Ovary (tissue), 9 donors: Measurements from ENCODE around the gene ARIH1. TPM values are rescaled to one million over a fixed set of nuclear protein-coding genes. Genes with fewer than 3 reads are reported as not detected.

Source experiments
- DNase-seq, 5 donors: peaks; one replicate each; pipeline ENCODE4 v3.0.0-alpha.2; 2019 to 2020
- H3K27ac ChIP-seq, 2 donors: fragments of 200-600 bp; one replicate each; pipeline versions ENCODE4 v1.5.1 to v1.8.0; 2019 to 2022
- H3K27me3 ChIP-seq: fragments of 200-600 bp; one replicate; pipeline ENCODE4 v1.8.0; 2022
- H3K36me3 ChIP-seq: fragments of 200-600 bp; sonication (generic); one replicate; pipeline ENCODE4 v1.5.1; 2019
- H3K4me1 ChIP-seq: one replicate; pipeline ENCODE4 v1.8.1; 2013; ENCODE audit warnings: mild to moderate bottlenecking, moderate library complexity; ENCODE audit not compliant: insufficient read depth
- H3K4me3 ChIP-seq: fragments of 200-600 bp; sonication (generic); one replicate; pipeline ENCODE4 v1.5.1; 2017
- H3K9me3 ChIP-seq, 2 donors: fragments of 200-600 bp in 1 of 2; sonication (generic) in 1 of 2; one replicate each; pipeline versions ENCODE4 v1.5.1 to v1.8.1; 2013 to 2019; ENCODE audit warnings: mild to moderate bottlenecking in 1 of 2, moderate library complexity in 1 of 2
- CTCF ChIP-seq, 3 donors: fragments of 450-650 bp in 2 of 3; fragments of 200-600 bp in 1 of 3; IDR thresholded peaks; one replicate each; pipeline versions ENCODE4 v1.5.1 to v1.8.0; 2016 to 2022; ENCODE audit warnings: antibody characterized with exemption in 3 of 3, mild to moderate bottlenecking in 1 of 3
- EP300 ChIP-seq: sonication (generic); formaldehyde crosslinking; IDR thresholded peaks from one replicate; pipeline ENCODE4 v1.6.1; 2017; ENCODE audit warnings: antibody characterized with exemption
- POLR2A ChIP-seq: fragments of 450-650 bp; IDR thresholded peaks from one replicate; pipeline ENCODE4 v1.6.1; 2017; ENCODE audit warnings: antibody characterized with exemption, mild to moderate bottlenecking, moderate library complexity
- WGBS, 3 donors: extraction: QIAGEN DNeasy Blood & Tissue Kit in 1 of 3; methylation state at CpG; one replicate each; pipeline versions ENCODE4 v1.1.5 to v1.1.7; 2013 to 2017; 5-methylcytosine and 5-hydroxymethylcytosine counted together
- intact Hi-C, 4 donors: fragments of 100-400 bp; cut with DNase I; formaldehyde crosslinking; loops; one replicate each; pipeline versions ENCODE4 v1.11.0 to v1.15.1; 2022 to 2023
- polyA plus RNA-seq, 2 donors: library from polyadenylated mRNA; stranded (reverse); fragments of 200-250 nt in 1 of 2; fragments of 350-450 nt in 1 of 2; fragmentation: Illumina TruSeq in 1 of 2; extraction: RNeasy Lipid Tissue Mini Kit (QIAGEN cat#74804) in 1 of 2; gene quantifications; one replicate each; pipeline ENCODE4 v1.2.3, GENCODE V29; 2013 to 2014
- total RNA-seq, 7 donors: library from RNA; depleted of rRNA in 2 of 7; stranded (reverse); fragments of >200 nt in 2 of 7; fragmentation: NEBNext Ultra II Directional in 3 of 7; extraction: Animal tissue kit (Norgen Biotek cat#: 25700) in 3 of 7; gene quantifications; one replicate each; pipeline versions ENCODE4 v1.1.0 to v1.2.4, GENCODE V29; 2016 to 2023
- donor health status: DM: no; HTN: no; CAD: no; lungs with moderate emphysema.
- donor health status: DM: no; HTN: no; CAD: no.
- donor health status: Bipolar disorder and iron deficiency.
- donor health status: DM: yes; HTN: yes; CAD: no.
- donor health status: DM: no; HTN: no; CAD: no.
- donor health status: DM: yes; HTN: yes; CAD: no.

The ARIH1 gene
- total and polyA plus RNA-seq, 9 donors, result 33.1 to 211 (median 150) TPM

GRCh38 chr15:72445426-72445825, 28.7 kb upstream of the ARIH1 start:
- H3K27ac ChIP-seq, result no peak overlapping the region
- H3K4me3 ChIP-seq, result no peak overlapping the region
- no peaks in the 10 kb centered on the region for H3K36me3 ChIP-seq
- WGBS, 3 donors, result 77 to 81% (median 80%) methylated on average over 1 of the region's 1 CpG
- DNase-seq, result no peak
- intact Hi-C loops, result no loop called here
- no peak for TF ChIP-seq POLR2A
- TF ChIP-seq CTCF (IDR thresholded peaks at IDR 0.05), result no peak
- no peak for TF ChIP-seq EP300
- H3K27me3 ChIP-seq, result no peaks in the 10 kb centered on the region
- no peaks in the 10 kb centered on the region for H3K9me3 ChIP-seq
- H3K4me1 ChIP-seq, result no peaks in the 10 kb centered on the region

GRCh38 chr15:72450805-72451204, 23.3 kb upstream of the ARIH1 start:
- Histone ChIP-seq H3K27me3 (no peaks in the 10 kb centered on the region), H3K4me3 (no peak overlapping the region), H3K9me3 (no peaks in the 10 kb centered on the region), H3K4me1 (no peaks in the 10 kb centered on the region), H3K36me3 (no peaks in the 10 kb centered on the region), H3K27ac (no peak overlapping the region)
- intact Hi-C loops, result no loop called here
- TF ChIP-seq POLR2A, result no peak
- no peak for TF ChIP-seq CTCF (IDR thresholded peaks at IDR 0.05)
- TF ChIP-seq EP300, result no peak
- no peak for DNase-seq
- WGBS, 3 donors, result 79 to 82% (median 80%) methylated on average over 6 of the region's 6 CpGs

- 82 to 85% (median 84%) methylated on average over 9 of the region's 9 CpGs for WGBS, 3 donors
Measured at GRCh38 chr15:72451224-72451623, 22.9 kb upstream of the ARIH1 start.

GRCh38 chr15:72456684-72457083, 17.4 kb upstream of the ARIH1 start:
- intact Hi-C loops, result no loop called here
- DNase-seq, result no peak
- Histone ChIP-seq H3K27me3 (no peaks in the 10 kb centered on the region), H3K27ac (no peak overlapping the region), H3K4me3 (no peak overlapping the region), H3K4me1 (no peaks in the 10 kb centered on the region), H3K36me3 (no peaks in the 10 kb centered on the region), H3K9me3 (no peaks in the 10 kb centered on the region)
- 90 to 94% (median 92%) methylated on average over 7 of the region's 7 CpGs for WGBS, 3 donors
- no peak for TF ChIP-seq EP300

More at GRCh38 chr15:72451224-72451623, 22.9 kb upstream of the ARIH1 start:
- Histone ChIP-seq H3K27me3 (no peaks in the 10 kb centered on the region), H3K36me3 (no peaks in the 10 kb centered on the region), H3K4me1 (no peaks in the 10 kb centered on the region), H3K4me3 (no peak overlapping the region), H3K9me3 (no peaks in the 10 kb centered on the region), H3K27ac (no peak overlapping the region)
- no peak for DNase-seq
- TF ChIP-seq CTCF (IDR thresholded peaks at IDR 0.05) (no peak), POLR2A (no peak), EP300 (no peak)
- intact Hi-C loops, result no loop called here

GRCh38 chr15:72460402-72460801, 13.7 kb upstream of the ARIH1 start:
- WGBS, 3 donors, result 78 to 90% (median 88%) methylated on average over 3 of the region's 3 CpGs
- TF ChIP-seq EP300, result no peak
- no peak for TF ChIP-seq POLR2A
- no peak for TF ChIP-seq CTCF (IDR thresholded peaks at IDR 0.05)
- no peaks in the 10 kb centered on the region for H3K27me3 ChIP-seq

More at GRCh38 chr15:72460402-72460801, 13.7 kb upstream of the ARIH1 start:
- H3K4me3 ChIP-seq, result no peak overlapping the region
- H3K9me3 ChIP-seq, result no peaks in the 10 kb centered on the region
- no peak overlapping the region for H3K27ac ChIP-seq
- H3K4me1 ChIP-seq, result no peaks in the 10 kb centered on the region
- no peaks in the 10 kb centered on the region for H3K36me3 ChIP-seq
- no peak for DNase-seq
- intact Hi-C loops, result no loop called here
